ENCODE results near the gene LYSMD3. TPM values are rescaled to one million over a fixed set of nuclear protein-coding genes. Genes with fewer than 3 reads are reported as not detected.

The LYSMD3 gene
- total and polyA plus RNA-seq, 12 donors: 3.4 to 38.6 (median 14.5) TPM

- WGBS, 4 donors: 76 to 83% (median 82%) methylated on average over 3 of the region's 3 CpGs
- DNase-seq: no peak
- no peaks in the 10 kb centered on the region for H3K27me3 ChIP-seq
- H3K27ac ChIP-seq: no peak overlapping the region
- H3K4me1 ChIP-seq (replicated peaks in 1 of 2): peaks cover 6 to 23% of the 10 kb centered on the region in 2 donors
- no peaks in the 10 kb centered on the region for H3K9me3 ChIP-seq (replicated peaks in 1 of 3)
- intact Hi-C loops (cut with DNase I): no loop called here
- H3K36me3 ChIP-seq (replicated peaks in 1 of 2): no peaks in the 10 kb centered on the region
- H3K4me3 ChIP-seq: no peak overlapping the region
- TF ChIP-seq POLR2A (IDR thresholded peaks at IDR 0.05): no peak
- TF ChIP-seq CTCF (IDR thresholded peaks at IDR 0.05): no peak
Observed at GRCh38 chr5:90476391-90476790, 53.0 kb downstream of the LYSMD3 start.

- Histone ChIP-seq H3K27ac (no peak overlapping the region), H3K4me3 (peak overlapping the region in 1 of 4 donors; percentile 8), H3K4me1 (replicated peaks in 1 of 2) (peaks cover 6 to 23% of the 10 kb centered on the region in 2 donors), H3K9me3 (replicated peaks in 1 of 3) (no peaks in the 10 kb centered on the region), H3K36me3 (replicated peaks in 1 of 2) (no peaks in the 10 kb centered on the region), H3K27me3 (no peaks in the 10 kb centered on the region)
- WGBS, 4 donors: 57 to 64% (median 60%) methylated on average over 16 to 17 of the region's 17 CpGs
- DNase-seq: no peak
- no peak for TF ChIP-seq CTCF (IDR thresholded peaks at IDR 0.05)
- TF ChIP-seq POLR2A (IDR thresholded peaks at IDR 0.05): no peak
- intact Hi-C loops (cut with DNase I): no loop called here
Observed at GRCh38 chr5:90475436-90475980, 53.9 kb downstream of the LYSMD3 start.

GRCh38 chr5:90474235-90475107, 54.9 kb downstream of the LYSMD3 start, which contains the start of the genes MBLAC2 and POLR3G:
TSS of gene MBLAC2 (minus strand) at chr5:90474771. CDS start at chr5:90474292, 479 bp downstream.
TSS of gene POLR3G (plus strand) at chr5:90474864. CDS start at chr5:90485568, 10,704 bp downstream.
- WGBS, 4 donors: 0% methylated on average over 11 to 73 of the region's 73 CpGs

More at GRCh38 chr5:90474235-90475107, 54.9 kb downstream of the LYSMD3 start, which contains the start of the genes MBLAC2 and POLR3G:
- peak; percentile 93 to 96 (median 95) for DNase-seq
- Histone ChIP-seq H3K9me3 (replicated peaks in 1 of 3) (no peaks in the 10 kb centered on the region), H3K4me1 (replicated peaks in 1 of 2) (peaks cover 6 to 23% of the 10 kb centered on the region in 2 donors), H3K4me3 (peak within 1 kb of the TSS; percentile 62 to 73 (median 70)), H3K36me3 (replicated peaks in 1 of 2) (no peaks in the 10 kb centered on the region), H3K27me3 (no peaks in the 10 kb centered on the region), H3K27ac (peak within 1 kb of the TSS in 4 of 5 donors; percentile 57 to 90 (median 76))
- intact Hi-C loops (cut with DNase I): no loop called here
- TF ChIP-seq POLR2A (IDR thresholded peaks at IDR 0.05) (peak; percentile 54 to 79), CTCF (IDR thresholded peaks at IDR 0.05) (peak; percentile 10 to 71 (median 62))
